Prostate gland (tissue), 2 donors: ENCODE data around the gene SMIM33. TPM values are rescaled to one million over a fixed set of nuclear protein-coding genes. Genes with fewer than 3 reads are reported as not detected.

Experiments
- DNase-seq: peaks from one replicate; pipeline ENCODE4 v3.0.0-alpha.2; 2019; ENCODE audit warnings: low spot score
- H3K27ac ChIP-seq, 2 donors: fragments of 200-600 bp; sonication (generic); 2 replicates each; pipeline ENCODE4 v1.5.1; 2017 to 2019
- H3K27me3 ChIP-seq: fragments of 200-600 bp; sonication (generic); replicated peaks from 2 replicates; pipeline ENCODE4 v1.5.1; 2019; ENCODE audit not compliant: insufficient read depth
- H3K36me3 ChIP-seq, 2 donors: fragments of 200-600 bp; sonication (generic); 1 replicate in 1 of 2; 2 replicates in 1 of 2; pipeline versions ENCODE4 v1.5.1 to v1.8.1; 2017 to 2019
- H3K4me1 ChIP-seq: fragments of 200-600 bp; sonication (generic); replicated peaks from 2 replicates; pipeline ENCODE4 v1.5.1; 2019
- H3K4me3 ChIP-seq, 2 donors: fragments of 200-600 bp; sonication (generic); 2 replicates each; pipeline ENCODE4 v1.5.1; 2017 to 2019
- H3K9me3 ChIP-seq: fragments of 200-600 bp; sonication (generic); 2 replicates; pipeline ENCODE4 v1.5.1; 2017
- POLR2A ChIP-seq: fragments of 450-650 bp; IDR thresholded peaks from one replicate; pipeline ENCODE4 v1.6.1; 2016; ENCODE audit warnings: antibody characterized with exemption, mild to moderate bottlenecking
- POLR2AphosphoS5 ChIP-seq: sonication (generic); formaldehyde crosslinking; IDR thresholded peaks from one replicate; pipeline ENCODE4 v1.6.1; 2017; ENCODE audit warnings: antibody characterized with exemption
- WGBS: methylation state at CpG from one replicate; pipeline ENCODE4 v1.1.5; 2018; 5-methylcytosine and 5-hydroxymethylcytosine counted together
- intact Hi-C: fragments of 100-400 bp; cut with DNase I; formaldehyde crosslinking; loops from one replicate; pipeline ENCODE4 v1.14.2; 2022
- small RNA-seq, 2 donors: library from RNA; depleted of rRNA; stranded (forward); fragments of <200 nt; gene quantifications; one replicate each; pipeline ENCODE3, GENCODE V24; 2016
- total RNA-seq, 2 donors: library from RNA; depleted of rRNA; stranded (reverse); fragments of >200 nt; gene quantifications; one replicate each; pipeline ENCODE4 v1.1.0, GENCODE V29; 2016
- TF ChIP-seq, protein P1 (sequence below), 4 experiments: fragments of 200-600 bp in 2 of 4; fragments of 450-650 bp in 2 of 4; sonication (generic) in 2 of 4; IDR thresholded peaks; 1 replicate in 3 of 4; 2 replicates in 1 of 4; pipeline ENCODE4 v1.5.1; 2016 to 2019; ENCODE audit warnings: antibody characterized with exemption in 4 of 4, mild to moderate bottlenecking in 2 of 4, moderate library complexity in 2 of 4

SMIM33 gene
- total RNA-seq, 2 donors from 2014 or later: not detected

DNA sequence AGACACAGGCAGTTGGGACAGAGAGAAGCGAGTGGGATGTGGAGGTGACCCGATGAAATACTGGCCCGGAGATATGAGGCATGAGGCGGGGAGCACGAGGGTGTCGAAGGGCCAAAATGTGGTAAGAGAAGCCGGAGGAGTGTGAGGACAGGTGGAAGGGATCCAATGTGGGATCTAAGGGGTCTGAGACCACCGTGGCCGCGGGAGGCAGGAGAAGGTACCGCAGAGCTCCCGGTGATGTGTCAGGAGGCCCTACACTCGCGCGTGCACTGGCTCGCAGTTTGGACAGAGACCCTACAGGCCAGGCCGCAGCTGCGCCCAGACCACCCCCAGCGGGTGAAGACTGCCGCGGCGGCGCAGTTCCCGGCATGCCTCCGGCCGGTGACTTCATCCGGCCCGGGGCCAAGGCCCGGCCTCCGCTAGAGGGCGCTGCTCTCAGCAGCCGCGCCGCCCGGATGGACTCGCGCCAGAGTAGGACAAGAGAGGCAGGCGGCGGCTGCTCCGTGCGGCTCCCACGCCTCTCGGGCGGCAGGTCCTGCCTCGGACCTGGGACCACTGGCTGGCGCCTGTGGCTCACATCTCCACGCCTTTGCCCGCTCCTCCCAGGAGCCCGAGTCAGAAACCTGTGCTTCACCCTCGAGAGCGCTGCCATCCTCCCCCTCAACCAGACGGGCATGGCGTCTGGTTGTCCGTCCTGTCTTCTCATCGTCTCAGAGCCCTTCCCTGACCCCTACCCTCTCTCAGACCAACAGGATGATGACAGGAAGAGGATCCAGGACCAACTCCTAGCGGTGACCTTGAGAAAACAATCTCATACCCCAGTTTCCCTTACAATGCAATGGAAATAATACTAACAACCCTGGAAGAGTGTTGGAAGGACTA is 47.1 kb downstream of the SMIM33 start:
- peak; percentile 91 for DNase-seq
- Histone ChIP-seq H3K27ac (peak overlapping the region; percentile 78 to 85), H3K4me1 (no peaks in the 10 kb centered on the region), H3K9me3 (no peaks in the 10 kb centered on the region), H3K4me3 (peak overlapping the region; percentile 47 to 50), H3K36me3 (no peaks in the 10 kb centered on the region), H3K27me3 (no peaks in the 10 kb centered on the region)
- intact Hi-C loops: no loop called here
- WGBS: 8% methylated on average over 30 of the region's 56 CpGs
- peak; percentile 94 for TF ChIP-seq POLR2AphosphoS5
- TF ChIP-seq POLR2A: peak; percentile 67
- TF ChIP-seq, protein P1, sequence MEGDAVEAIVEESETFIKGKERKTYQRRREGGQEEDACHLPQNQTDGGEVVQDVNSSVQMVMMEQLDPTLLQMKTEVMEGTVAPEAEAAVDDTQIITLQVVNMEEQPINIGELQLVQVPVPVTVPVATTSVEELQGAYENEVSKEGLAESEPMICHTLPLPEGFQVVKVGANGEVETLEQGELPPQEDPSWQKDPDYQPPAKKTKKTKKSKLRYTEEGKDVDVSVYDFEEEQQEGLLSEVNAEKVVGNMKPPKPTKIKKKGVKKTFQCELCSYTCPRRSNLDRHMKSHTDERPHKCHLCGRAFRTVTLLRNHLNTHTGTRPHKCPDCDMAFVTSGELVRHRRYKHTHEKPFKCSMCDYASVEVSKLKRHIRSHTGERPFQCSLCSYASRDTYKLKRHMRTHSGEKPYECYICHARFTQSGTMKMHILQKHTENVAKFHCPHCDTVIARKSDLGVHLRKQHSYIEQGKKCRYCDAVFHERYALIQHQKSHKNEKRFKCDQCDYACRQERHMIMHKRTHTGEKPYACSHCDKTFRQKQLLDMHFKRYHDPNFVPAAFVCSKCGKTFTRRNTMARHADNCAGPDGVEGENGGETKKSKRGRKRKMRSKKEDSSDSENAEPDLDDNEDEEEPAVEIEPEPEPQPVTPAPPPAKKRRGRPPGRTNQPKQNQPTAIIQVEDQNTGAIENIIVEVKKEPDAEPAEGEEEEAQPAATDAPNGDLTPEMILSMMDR (IDR thresholded peaks at IDR 0.05): peak; percentile 94 to 99 (median 98)

Small RNA genes lying within 50 kb of the gene (small RNA-seq; reads per million reads assigned to genes)
- gene RNU5B-4P: 0 reads per million in 2 donors

Other genes with a start within 250 kb of the SMIM33 start
- gene MATR3, start 177.3 kb upstream of the SMIM33 start, total RNA-seq: 100 to 1,000 TPM; 192 to 207 TPM
- gene PAIP2, start 129.2 kb upstream of the SMIM33 start, total RNA-seq: 100 to 1,000 TPM; 105 to 119 TPM
- gene SLC23A1, start 87.7 kb upstream of the SMIM33 start, total RNA-seq: 10 to 100 TPM; 11.5 to 26.3 TPM
- 1 to 10 TPM; 2.7 to 4.3 TPM for gene MZB1, start 81.1 kb upstream of the SMIM33 start, total RNA-seq
- gene PROB1, start 75.9 kb upstream of the SMIM33 start, total RNA-seq: 1 to 10 TPM; 2.4 TPM
- 10 to 100 TPM in 1 of 2 donors, 1 to 10 TPM in 1; 4.4 to 27.3 TPM for gene SPATA24, start 66.9 kb upstream of the SMIM33 start, total RNA-seq
- gene DNAJC18, start 31.5 kb upstream of the SMIM33 start, total RNA-seq: 10 to 100 TPM in 1 of 2 donors, 1 to 10 TPM in 1; 7.3 to 11.5 TPM
- 1 to 10 TPM; 5.3 to 6.7 TPM for gene ECSCR, start 8.3 kb upstream of the SMIM33 start, total RNA-seq
- gene STING1, start 11.8 kb downstream of the SMIM33 start, total RNA-seq: 10 to 100 TPM; 33.8 to 59.1 TPM
- 10 to 100 TPM; 90.3 to 96.3 TPM for gene UBE2D2, start 90.3 kb downstream of the SMIM33 start, total RNA-seq
- 10 to 100 TPM; 47.4 to 47.7 TPM for gene CXXC5, start 177.3 kb downstream of the SMIM33 start, total RNA-seq